ENCODE measurements around the gene CIPC.

DNA sequence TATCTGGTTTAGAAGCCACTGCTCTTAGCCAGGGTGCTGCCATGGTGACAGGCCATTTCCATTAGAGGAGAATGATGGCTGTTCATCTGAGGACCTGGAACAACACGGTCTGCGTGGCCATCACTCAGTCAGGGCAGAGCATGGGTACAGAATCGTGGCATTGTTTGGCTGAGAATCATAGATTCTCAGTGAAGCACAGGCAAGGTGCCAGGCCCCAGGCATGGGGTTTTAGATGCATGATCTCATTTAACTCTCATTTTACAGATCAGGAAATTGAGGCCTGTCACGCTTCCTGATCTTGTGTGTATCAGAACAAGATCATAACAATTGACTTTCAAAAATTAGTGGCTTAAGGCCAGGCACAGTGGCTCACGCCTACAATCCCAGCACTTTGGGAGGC is 42.8 kb upstream of the CIPC start:
- TF ChIP-seq POLR2A (IDR thresholded peaks at IDR 0.05; ENCODE audit: low read depth, low read length) (no peak), CTCF (conservative IDR thresholded peaks at IDR 0.05; ENCODE audit: low read depth, low read length) (no peak), RAD21 (IDR thresholded peaks at IDR 0.05; ENCODE audit: low read length) (no peak), CEBPB (IDR thresholded peaks at IDR 0.05; ENCODE audit: low read depth, low read length) (no peak), BHLHE40 (IDR thresholded peaks at IDR 0.05; ENCODE audit: low read depth, low read length) (no peak), CHD1 (IDR thresholded peaks at IDR 0.05; ENCODE audit: low read depth, low read length) (no peak), MAZ (IDR thresholded peaks at IDR 0.05; ENCODE audit: borderline replicate concordance, low read depth, low read length) (no peak), SMC3 (IDR thresholded peaks at IDR 0.05; ENCODE audit: low read depth, low read length) (no peak), RFX5 (IDR thresholded peaks at IDR 0.05; ENCODE audit: low read depth, low read length) (no peak), NFE2L2 (IDR thresholded peaks at IDR 0.05; ENCODE audit: low read depth, low read length) (no peak)
- TF ChIP-seq, protein P1, sequence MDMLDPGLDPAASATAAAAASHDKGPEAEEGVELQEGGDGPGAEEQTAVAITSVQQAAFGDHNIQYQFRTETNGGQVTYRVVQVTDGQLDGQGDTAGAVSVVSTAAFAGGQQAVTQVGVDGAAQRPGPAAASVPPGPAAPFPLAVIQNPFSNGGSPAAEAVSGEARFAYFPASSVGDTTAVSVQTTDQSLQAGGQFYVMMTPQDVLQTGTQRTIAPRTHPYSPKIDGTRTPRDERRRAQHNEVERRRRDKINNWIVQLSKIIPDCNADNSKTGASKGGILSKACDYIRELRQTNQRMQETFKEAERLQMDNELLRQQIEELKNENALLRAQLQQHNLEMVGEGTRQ (IDR thresholded peaks at IDR 0.05; ENCODE audit: low read depth, low read length) = no peak

Measured in IMR-90 (cell line).